NOMO-1 treated with DMSO at 0.1 percent for 48 hours (cell line): Measurements from ENCODE around the gene ANXA6.

Experiments used
- DNase-seq: peaks from one replicate; lab custom pipeline; 2025; ENCODE audit not compliant: unreplicated experiment; lab: John Stamatoyannopoulos, UW

The ANXA6 gene

GRCh38 chr5:151106043-151106442 is 51.5 kb downstream of the ANXA6 start:
- DNase-seq = no peak

- no peak for DNase-seq
Observed at GRCh38 chr5:151105561-151105960, 52.0 kb downstream of the ANXA6 start.

GRCh38 chr5:151104795-151105194 is 52.8 kb downstream of the ANXA6 start:
- no peak for DNase-seq

GRCh38 chr5:151101746-151102145 is 55.8 kb downstream of the ANXA6 start:
- no peak for DNase-seq

- DNase-seq = no peak
Observed at GRCh38 chr5:151101151-151101550, 56.4 kb downstream of the ANXA6 start.

GRCh38 chr5:151100681-151101080 is 56.9 kb downstream of the ANXA6 start:
- no peak for DNase-seq

DNA sequence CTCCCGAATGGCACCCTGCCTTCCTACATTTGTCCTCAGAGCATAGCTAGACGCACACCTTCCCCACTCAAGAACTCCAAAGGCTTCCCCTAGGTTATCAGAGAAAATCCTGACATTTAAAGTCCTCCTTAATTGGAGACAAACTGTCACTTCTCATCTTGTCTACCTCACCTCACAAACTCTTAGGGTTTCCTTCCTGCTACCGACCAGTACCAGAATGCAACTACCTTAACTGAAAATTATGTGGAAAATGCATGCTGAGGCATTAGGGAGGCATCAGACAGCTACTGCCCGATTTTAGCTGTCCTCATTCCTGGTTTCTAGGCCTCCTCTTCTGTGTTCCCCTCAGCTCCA is 58.8 kb downstream of the ANXA6 start:
- DNase-seq = no peak

DNA sequence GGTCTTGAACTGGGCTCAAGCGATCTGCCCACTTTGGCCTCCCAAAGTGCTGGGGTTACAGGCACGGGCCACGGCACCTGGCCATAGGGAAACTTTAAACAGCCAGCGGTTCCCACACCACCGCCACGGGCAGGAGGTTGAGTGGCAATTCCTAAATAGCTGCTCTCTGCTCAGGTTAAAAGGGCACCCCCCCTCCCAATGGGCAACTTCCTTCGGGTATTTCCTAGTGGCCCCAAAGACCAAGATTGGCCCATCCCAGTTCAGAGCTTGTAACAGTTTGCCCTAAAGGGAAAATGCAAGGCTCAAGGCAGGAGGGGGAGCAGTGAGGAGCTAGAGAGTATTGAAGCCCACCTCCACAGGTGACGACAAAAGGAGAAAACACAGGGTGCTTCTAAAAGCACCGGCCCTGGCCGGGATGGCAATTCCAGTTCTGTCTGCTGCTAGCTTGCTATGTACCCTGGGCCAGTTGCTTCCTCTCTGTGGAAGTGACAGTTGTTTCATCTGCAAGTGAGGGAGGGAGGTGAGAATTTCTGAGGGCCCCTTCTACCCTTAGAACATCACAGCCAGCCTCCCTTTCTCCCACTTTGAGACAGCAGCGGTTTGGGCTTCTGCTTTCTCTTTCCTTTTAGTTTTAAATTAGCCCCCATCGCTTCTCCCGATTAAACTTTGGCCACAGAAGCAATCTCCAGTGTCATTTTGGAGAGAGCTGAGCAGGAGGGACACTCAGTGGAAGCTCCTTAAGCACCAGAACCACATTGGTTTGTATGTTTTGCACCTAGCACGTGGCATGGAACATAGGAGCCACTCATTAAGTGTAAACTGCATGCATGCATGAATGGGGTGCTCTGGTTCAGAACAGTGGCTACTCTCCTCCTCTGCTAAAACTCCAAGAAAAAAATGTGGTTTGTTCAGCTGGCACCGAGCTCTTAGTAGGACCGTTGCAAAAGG is 59.5 kb downstream of the ANXA6 start:
- peak; percentile 51 for DNase-seq

DNA sequence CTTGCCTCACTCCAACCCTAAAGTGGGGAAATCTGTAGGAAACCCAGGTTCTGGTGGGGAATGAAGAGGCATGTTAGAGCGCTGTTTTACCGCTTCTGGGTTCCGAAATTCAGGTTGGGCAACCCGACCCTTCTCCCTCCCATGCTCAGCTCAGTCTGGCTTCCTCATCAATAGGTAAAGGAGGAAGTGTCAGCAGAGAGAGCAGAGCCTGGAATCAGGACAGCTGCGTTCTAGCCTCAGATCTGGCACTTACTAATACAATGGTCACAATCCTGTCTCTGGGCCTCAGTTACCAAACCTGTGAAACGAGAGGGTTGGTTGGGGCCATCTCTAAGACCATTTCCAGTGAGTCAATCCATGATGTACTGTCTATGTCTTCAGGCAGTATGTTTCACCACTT is 60.5 kb downstream of the ANXA6 start:
- peak; percentile 78 for DNase-seq

- no peak for DNase-seq
Observed at GRCh38 chr5:151096001-151096373, 61.6 kb downstream of the ANXA6 start.

DNA sequence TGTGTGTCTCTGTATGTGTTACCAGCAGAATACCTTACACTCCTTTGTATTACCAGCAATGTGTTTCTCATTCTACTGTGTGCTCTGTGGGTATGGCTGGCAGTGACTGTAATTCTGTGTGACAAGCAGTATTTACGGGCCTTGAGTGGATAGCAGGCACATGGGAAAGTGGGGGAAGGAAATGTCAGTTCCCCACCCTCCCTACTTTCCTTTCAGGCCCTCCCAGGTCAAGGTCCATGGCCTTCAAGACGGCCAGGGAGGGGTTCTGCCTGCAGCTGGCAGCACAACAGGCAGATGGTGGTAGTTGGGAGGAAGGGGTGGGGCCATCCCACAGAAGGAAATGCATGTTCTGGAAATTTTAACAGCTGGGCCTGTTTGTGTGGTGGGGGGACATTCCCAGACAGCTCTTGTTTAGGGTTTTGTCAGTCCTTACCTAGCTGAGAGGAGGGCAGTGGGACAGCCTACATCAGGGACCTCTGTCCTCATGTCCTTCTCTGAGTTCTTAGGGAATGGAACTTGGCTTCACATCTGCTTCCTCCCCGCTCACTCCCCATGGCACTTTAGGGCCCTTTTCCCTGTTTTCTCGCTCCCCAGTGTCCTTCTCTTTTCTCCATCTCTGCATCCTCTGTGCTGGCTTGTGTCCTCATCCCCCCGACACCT is 62.1 kb downstream of the ANXA6 start:
- peak; percentile 19 for DNase-seq

GRCh38 chr5:151094852-151095245 is 62.7 kb downstream of the ANXA6 start:
- no peak for DNase-seq

GRCh38 chr5:151094030-151094851 is 63.3 kb downstream of the ANXA6 start:
- DNase-seq = peak; percentile 38

DNA sequence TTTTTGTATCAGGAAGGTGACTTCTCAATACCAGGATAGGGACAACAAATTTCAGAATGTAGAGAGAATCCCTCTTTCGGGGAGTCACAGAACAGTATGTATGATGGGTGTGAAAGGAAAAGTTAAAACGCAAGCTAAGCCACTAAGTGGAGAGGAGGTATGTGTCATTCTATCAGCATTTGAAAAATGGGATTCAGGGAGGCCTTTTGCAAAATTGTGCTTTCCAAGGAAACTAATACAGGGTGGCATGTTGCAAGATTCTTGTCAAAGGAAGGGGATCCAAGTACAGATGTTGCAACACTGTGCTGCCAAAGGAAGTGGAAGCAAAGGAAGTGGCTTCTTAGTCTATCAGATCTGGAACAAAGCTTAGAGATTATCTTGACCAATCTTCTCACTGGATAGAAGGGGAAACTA is 64.1 kb downstream of the ANXA6 start:
- peak; percentile 71 for DNase-seq

- peak; percentile 72 for DNase-seq
Observed at GRCh38 chr5:151092762-151093161, 64.8 kb downstream of the ANXA6 start.

- no peak for DNase-seq
Observed at GRCh38 chr5:151089726-151090125, 67.9 kb downstream of the ANXA6 start.

- DNase-seq = no peak
Observed at GRCh38 chr5:151088986-151089385, 68.6 kb downstream of the ANXA6 start.

- DNase-seq = no peak
Observed at GRCh38 chr5:151087486-151087885, 70.1 kb downstream of the ANXA6 start.

GRCh38 chr5:151086905-151087360 is 70.6 kb downstream of the ANXA6 start:
- no peak for DNase-seq

DNA sequence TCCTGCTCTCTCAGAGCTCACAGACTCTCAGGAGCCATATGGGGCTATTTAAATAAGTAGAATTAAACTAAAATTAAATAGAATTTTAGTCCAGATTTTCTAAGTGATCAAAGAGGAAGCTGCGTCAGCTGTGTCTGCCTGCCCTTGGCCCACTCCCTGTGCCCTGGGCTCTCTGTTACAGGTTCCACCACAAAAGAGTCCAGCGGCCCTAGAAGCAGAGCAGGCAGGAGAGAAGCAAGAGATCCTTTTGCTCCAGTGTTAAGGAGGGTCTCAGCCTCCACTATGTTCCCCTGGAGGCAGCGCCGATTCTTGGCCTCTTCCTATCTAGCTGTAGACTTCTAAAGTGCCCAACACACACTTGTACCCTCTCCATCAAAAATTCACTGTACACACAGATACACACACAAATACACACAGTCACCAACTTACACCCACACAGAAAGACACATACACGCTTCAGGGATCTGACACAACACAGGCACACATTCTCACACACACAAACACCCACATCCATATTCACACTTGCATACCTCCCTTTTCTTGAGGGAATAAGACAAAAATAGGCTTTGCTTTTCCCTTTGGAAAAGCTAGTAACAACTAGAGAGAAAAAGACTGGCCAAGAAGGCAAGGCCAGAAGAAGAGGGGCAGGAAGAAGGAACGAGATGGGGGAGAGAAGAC is 71.2 kb downstream of the ANXA6 start:
- no peak for DNase-seq

- no peak for DNase-seq
Observed at GRCh38 chr5:151085517-151086041, 72.0 kb downstream of the ANXA6 start.
